HepG2 (cell line): ENCODE data around the gene FAM117A. TPM values are rescaled to one million over a fixed set of nuclear protein-coding genes. Genes with fewer than 3 reads are reported as not detected.

Experiments
- ATF2 ChIP-seq: sonication (generic); formaldehyde crosslinking; IDR thresholded peaks from 2 replicates; pipeline ENCODE4 v1.4.0; 2020; ENCODE audit warnings: missing genetic modification reagents
- ATF5 ChIP-seq: sonication (generic); formaldehyde crosslinking; IDR thresholded peaks from 2 replicates; pipeline ENCODE4 v1.4.0; 2020; ENCODE audit warnings: mild to moderate bottlenecking, low read depth, missing genetic modification reagents
- DMAP1 ChIP-seq: IDR thresholded peaks from 2 replicates; pipeline ENCODE4 v1.6.1; 2016
- ERF ChIP-seq: IDR thresholded peaks from 2 replicates; pipeline ENCODE4 v1.6.1; 2018; ENCODE audit warnings: missing biosample characterization, missing genetic modification reagents
- IRF2 ChIP-seq: IDR thresholded peaks from 2 replicates; pipeline ENCODE4 v1.6.1; 2018; ENCODE audit warnings: missing genetic modification reagents, missing compliant biosample characterization
- KLF6 ChIP-seq: IDR thresholded peaks from 2 replicates; pipeline ENCODE4 v1.8.0; 2016; ENCODE audit warnings: missing biosample characterization, missing genetic modification reagents
- MED1 ChIP-seq: sonication (generic); formaldehyde crosslinking; IDR thresholded peaks from 2 replicates; pipeline ENCODE4 v1.4.0; 2020; ENCODE audit warnings: missing genetic modification reagents
- NR2F6 ChIP-seq, 2 experiments: IDR thresholded peaks; 2 replicates each; pipeline ENCODE4 v1.6.1; 2016; ENCODE audit warnings: antibody characterized with exemption in 1 of 2, mild to moderate bottlenecking in 1 of 2
- RNF2 ChIP-seq: fragments of 450-650 bp; conservative IDR thresholded peaks from 2 replicates; pipeline ENCODE4 v1.6.1; 2016; ENCODE audit warnings: low read depth
- SALL1 ChIP-seq: sonication (generic); formaldehyde crosslinking; IDR thresholded peaks from 2 replicates; pipeline ENCODE4 v1.8.0; 2022; ENCODE audit warnings: mild to moderate bottlenecking, missing genetic modification reagents
- TFDP2 ChIP-seq: sonication (generic); formaldehyde crosslinking; IDR thresholded peaks from 2 replicates; pipeline ENCODE4 v1.4.0; 2020; ENCODE audit warnings: missing genetic modification reagents
- ZMAT3 ChIP-seq: sonication (generic); formaldehyde crosslinking; conservative IDR thresholded peaks from 2 replicates; pipeline ENCODE4 v1.7.0; 2021; ENCODE audit warnings: missing genetic modification reagents
- ZNF232 ChIP-seq: sonication (generic); formaldehyde crosslinking; IDR thresholded peaks from 2 replicates; pipeline ENCODE4 v1.4.0; 2020; ENCODE audit warnings: missing genetic modification reagents, borderline replicate concordance
- ZNF501 ChIP-seq: sonication (generic); formaldehyde crosslinking; IDR thresholded peaks from 2 replicates; pipeline ENCODE4 v1.5.1; 2020; ENCODE audit warnings: mild to moderate bottlenecking, moderate library complexity, missing genetic modification reagents
- ZNF546 ChIP-seq: sonication (generic); formaldehyde crosslinking; conservative IDR thresholded peaks from 2 replicates; pipeline ENCODE4 v1.8.1; 2023; ENCODE audit warnings: mild to moderate bottlenecking, missing genetic modification reagents
- ZNF563 ChIP-seq: sonication (generic); formaldehyde crosslinking; IDR thresholded peaks from 2 replicates; pipeline ENCODE4 v1.8.0; 2022; ENCODE audit warnings: mild to moderate bottlenecking, moderate library complexity, missing genetic modification reagents
- ZNF605 ChIP-seq: sonication (generic); formaldehyde crosslinking; IDR thresholded peaks from 2 replicates; pipeline ENCODE4 v1.8.0; 2022; ENCODE audit warnings: mild to moderate bottlenecking, missing genetic modification reagents
- ZNF7 ChIP-seq: IDR thresholded peaks from 2 replicates; pipeline ENCODE4 v1.6.1; 2016; ENCODE audit warnings: missing biosample characterization, missing genetic modification reagents
- ZNF792 ChIP-seq: IDR thresholded peaks from 2 replicates; pipeline ENCODE4 v1.6.1; 2016
- polyA plus RNA-seq, 8 experiments: library from polyadenylated mRNA; depleted of rRNA in 3 of 8; stranded (reverse) in 7 of 8; unstranded in 1 of 8; fragments of >200 nt; fragmentation: Illumina TruSeq in 4 of 8; extraction: Trizol in 4 of 8; gene quantifications; 2 replicates each; pipeline versions ENCODE4 v1.2.1 to v1.2.3, GENCODE V29; 2011 to 2016; ENCODE audit warnings: low read depth in 4 of 8, missing spikeins in 1 of 8, mixed read lengths in 1 of 8; ENCODE audit not compliant: insufficient read depth in 1 of 8
- total RNA-seq, 5 experiments: library from RNA; depleted of rRNA; stranded (reverse); fragments of >200 nt; fragmentation: Illumina TruSeq; extraction: Trizol; gene quantifications; 2 replicates each; pipeline ENCODE4 v1.2.3, GENCODE V29; 2016; ENCODE audit warnings: low read depth in 1 of 5
- TF ChIP-seq, protein P1 (sequence below): sonication (generic); formaldehyde crosslinking; IDR thresholded peaks from 2 replicates; pipeline ENCODE4 v1.9.0; 2022; ENCODE audit warnings: low read depth, missing genetic modification reagents
- TF ChIP-seq, protein P2 (sequence below): sonication (generic); formaldehyde crosslinking; IDR thresholded peaks from 2 replicates; pipeline ENCODE4 v1.5.0; 2020; ENCODE audit warnings: missing genetic modification reagents
- TF ChIP-seq, protein P3 (sequence below): sonication (generic); formaldehyde crosslinking; conservative IDR thresholded peaks from 2 replicates; pipeline ENCODE4 v1.5.0; 2020; ENCODE audit warnings: missing genetic modification reagents

The FAM117A gene
- total and polyA plus RNA-seq, 2 of the 13 experiments (the other 11 are each of a cell fraction or from before 2014, with no cell fraction given): 12.1 to 19.8 TPM

DNA sequence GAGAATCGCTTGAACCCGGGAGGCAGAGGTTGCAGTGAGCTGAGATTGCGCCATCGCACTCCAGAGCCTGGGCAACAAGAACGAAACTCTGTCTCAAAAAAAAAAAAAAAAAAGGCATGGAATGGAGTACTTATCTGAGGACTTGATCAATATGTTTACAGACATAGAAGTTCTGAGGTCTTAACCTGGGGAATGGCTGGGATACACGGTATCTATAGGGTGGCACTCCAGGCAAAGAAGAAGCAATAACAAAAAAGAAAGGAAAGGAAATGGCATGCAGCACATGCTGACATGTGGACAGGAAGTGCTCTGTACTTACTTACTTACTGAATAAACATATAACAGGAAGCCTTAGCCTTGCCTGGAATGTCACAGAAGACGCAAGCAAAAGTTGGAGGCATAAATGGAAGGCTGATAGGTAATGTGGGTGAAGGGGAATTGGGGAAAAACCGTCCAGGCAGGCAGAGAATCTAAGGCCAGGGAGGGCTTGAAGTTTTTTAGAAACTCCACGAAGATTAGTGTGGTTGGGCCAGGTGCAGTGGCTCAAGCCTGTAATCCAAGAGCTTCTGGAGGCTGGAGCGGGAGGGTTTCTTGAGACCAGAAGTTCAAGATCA lies 75.9 kb downstream of the FAM117A start (continued):
- TF ChIP-seq, protein P1, sequence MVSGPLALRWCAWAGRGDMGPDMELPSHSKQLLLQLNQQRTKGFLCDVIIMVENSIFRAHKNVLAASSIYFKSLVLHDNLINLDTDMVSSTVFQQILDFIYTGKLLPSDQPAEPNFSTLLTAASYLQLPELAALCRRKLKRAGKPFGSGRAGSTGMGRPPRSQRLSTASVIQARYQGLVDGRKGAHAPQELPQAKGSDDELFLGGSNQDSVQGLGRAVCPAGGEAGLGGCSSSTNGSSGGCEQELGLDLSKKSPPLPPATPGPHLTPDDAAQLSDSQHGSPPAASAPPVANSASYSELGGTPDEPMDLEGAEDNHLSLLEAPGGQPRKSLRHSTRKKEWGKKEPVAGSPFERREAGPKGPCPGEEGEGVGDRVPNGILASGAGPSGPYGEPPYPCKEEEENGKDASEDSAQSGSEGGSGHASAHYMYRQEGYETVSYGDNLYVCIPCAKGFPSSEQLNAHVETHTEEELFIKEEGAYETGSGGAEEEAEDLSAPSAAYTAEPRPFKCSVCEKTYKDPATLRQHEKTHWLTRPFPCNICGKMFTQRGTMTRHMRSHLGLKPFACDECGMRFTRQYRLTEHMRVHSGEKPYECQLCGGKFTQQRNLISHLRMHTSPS (CRISPR knock-in tag): peak; percentile 73; the same call in 1 of the 2 replicates
- peak; percentile 61 for TF ChIP-seq IRF2 (CRISPR knock-in tag)
- TF ChIP-seq ERF (CRISPR knock-in tag): peak; percentile 74
- peak; percentile 75 for TF ChIP-seq ZNF232
- TF ChIP-seq DMAP1 (CRISPR knock-in tag): peak; percentile 45
- peak; percentile 66 for TF ChIP-seq MED1 (CRISPR knock-in tag)
- peak; percentile 66 for TF ChIP-seq RNF2
- peak; percentile 12; the same call in 1 of the 2 replicates for TF ChIP-seq ZNF501
- no peak for TF ChIP-seq ZNF7 (CRISPR knock-in tag)
- peak; percentile 60; the same call in 1 of the 2 replicates for TF ChIP-seq ZNF792
- TF ChIP-seq ZNF546 (CRISPR knock-in tag): 0 out of 2 replicates have a peak, but pooled peaks have one; percentile 40
- TF ChIP-seq ZNF605 (CRISPR knock-in tag): peak; percentile 79; the same call in 1 of the 2 replicates
- 0 out of 2 replicates have a peak, but pooled peaks have one; percentile 28 for TF ChIP-seq TFDP2
- TF ChIP-seq, protein P2, sequence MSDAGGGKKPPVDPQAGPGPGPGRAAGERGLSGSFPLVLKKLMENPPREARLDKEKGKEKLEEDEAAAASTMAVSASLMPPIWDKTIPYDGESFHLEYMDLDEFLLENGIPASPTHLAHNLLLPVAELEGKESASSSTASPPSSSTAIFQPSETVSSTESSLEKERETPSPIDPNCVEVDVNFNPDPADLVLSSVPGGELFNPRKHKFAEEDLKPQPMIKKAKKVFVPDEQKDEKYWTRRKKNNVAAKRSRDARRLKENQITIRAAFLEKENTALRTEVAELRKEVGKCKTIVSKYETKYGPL (CRISPR knock-in tag): no peak
- TF ChIP-seq NR2F6 (IDR thresholded peaks at IDR 0.05): 0 out of 2 replicates have a peak, but pooled peaks have one; percentile 10
- peak; percentile 50; the same call in 1 of the 2 replicates for TF ChIP-seq NR2F6 (CRISPR knock-in tag; IDR thresholded peaks at IDR 0.05)
- TF ChIP-seq ATF2 (CRISPR knock-in tag): peak; percentile 25; the same call in 1 of the 2 replicates
- TF ChIP-seq, protein P3, sequence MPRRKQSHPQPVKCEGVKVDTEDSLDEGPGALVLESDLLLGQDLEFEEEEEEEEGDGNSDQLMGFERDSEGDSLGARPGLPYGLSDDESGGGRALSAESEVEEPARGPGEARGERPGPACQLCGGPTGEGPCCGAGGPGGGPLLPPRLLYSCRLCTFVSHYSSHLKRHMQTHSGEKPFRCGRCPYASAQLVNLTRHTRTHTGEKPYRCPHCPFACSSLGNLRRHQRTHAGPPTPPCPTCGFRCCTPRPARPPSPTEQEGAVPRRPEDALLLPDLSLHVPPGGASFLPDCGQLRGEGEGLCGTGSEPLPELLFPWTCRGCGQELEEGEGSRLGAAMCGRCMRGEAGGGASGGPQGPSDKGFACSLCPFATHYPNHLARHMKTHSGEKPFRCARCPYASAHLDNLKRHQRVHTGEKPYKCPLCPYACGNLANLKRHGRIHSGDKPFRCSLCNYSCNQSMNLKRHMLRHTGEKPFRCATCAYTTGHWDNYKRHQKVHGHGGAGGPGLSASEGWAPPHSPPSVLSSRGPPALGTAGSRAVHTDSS (CRISPR knock-in tag): no peak
- no peak for TF ChIP-seq ATF5 (CRISPR knock-in tag)
- 0 out of 2 replicates have a peak, but pooled peaks have one; percentile 23 for TF ChIP-seq ZNF563
- TF ChIP-seq SALL1 (CRISPR knock-in tag): peak; percentile 27; the same call in 1 of the 2 replicates
- TF ChIP-seq ZMAT3 (CRISPR knock-in tag): peak; percentile 83; the same call in 1 of the 2 replicates
- TF ChIP-seq KLF6 (CRISPR knock-in tag): 0 out of 2 replicates have a peak, but pooled peaks have one; percentile 35
